ENCODE data around the gene CACNA1C. TPM values are rescaled to one million over a fixed set of nuclear protein-coding genes. Genes with fewer than 3 reads are reported as not detected.
"Not testable (repeated sequence)": the region's sequence is repeated elsewhere in the genome, so short reads cannot be mapped to it uniquely, and the experiment has no call there.

CACNA1C gene
- total RNA-seq, 1 experiment from 2014 or later = 0.57 TPM

- no peak for DNase-seq (ENCODE audit: low read depth)
These were observed 657.9 kb downstream of the CACNA1C start for GRCh38 chr12:2710701-2711100.

GRCh38 chr12:2719392-2719791 lies 666.6 kb downstream of the CACNA1C start:
- peak; percentile 5 for DNase-seq (ENCODE audit: low read depth)

DNA sequence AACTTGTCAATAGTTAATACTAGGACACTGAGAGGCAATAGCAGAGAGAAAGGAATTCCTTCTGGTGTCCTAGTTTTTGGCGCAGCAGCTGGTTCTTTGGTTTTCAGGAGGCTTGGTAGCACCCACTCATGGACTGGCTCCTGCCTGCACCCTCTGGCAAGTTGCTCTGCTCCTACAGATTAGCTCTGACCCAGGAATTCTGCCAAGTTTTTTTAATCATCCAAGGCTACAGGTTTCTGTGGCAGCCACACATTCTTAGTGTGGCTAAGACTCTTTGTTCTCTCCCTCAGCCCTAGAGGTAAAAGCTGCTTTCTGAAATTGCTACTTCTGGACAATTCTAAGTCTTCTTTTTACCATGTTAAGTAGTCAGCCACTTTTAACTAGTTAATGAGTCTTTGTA lies 670.0 kb downstream of the CACNA1C start:
- DNase-seq (ENCODE audit: low read depth) = no peak

DNA sequence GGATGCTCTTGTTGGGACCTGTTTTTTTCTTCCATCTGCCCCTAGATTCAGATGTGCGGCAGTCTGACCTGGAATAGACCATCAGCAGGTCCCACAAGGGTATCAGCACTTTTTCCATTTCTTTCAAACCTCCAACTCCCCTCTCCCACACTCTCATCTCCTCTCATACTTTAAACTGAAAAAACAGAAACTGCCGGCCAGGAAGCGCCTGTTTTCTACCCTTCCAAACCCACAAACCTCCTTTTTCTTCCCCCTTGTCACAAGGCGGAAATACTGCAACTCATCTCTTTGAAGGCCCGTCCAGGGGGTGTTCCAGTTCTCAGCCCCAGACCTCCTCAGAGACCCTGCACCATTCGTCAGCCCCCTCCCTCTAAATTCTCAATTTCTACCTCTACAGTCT lies 679.5 kb downstream of the CACNA1C start:
- no peak for DNase-seq (ENCODE audit: low read depth)

DNA sequence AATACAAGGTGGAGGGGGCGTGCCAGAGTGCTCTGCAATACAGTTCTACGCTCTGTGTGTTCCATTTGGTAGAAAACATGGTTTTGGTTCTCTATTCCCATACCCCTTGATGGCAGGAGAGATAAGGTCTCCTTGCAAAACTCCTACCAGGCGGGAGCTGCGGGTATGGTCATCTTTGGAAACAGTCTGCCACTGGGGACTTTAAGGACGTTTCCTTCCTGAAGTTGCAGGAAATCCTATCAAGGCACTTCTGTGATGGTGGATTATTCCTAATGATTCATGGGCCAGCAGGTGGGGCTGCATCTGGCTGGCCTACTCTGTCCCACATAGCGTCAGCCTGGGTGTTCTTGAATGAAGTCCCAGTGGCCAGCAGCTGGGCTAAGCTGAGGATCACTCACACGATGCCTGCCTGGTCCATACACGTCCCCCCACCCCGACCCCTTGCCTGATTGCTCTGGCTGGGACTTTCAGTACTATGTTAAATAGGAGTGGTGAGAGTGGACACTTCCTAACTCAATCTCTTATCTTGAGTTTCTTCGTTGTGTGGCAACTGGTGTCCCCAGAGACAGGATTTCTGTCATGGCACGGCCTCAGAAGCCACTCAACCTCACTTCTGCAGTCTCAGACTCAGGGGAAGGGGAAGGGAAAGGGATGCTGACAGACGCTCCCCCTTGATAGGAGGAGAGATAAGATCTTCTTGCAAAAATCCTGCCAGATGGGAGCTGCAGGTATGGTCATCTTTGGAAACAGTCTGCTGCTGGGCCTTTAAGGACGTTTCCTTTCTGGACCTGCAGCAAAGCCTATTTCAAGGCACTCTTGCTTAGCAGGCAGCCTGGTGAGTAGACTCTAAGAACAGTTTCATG lies 680.9 kb downstream of the CACNA1C start:
- peak; percentile 22 for DNase-seq (ENCODE audit: low read depth)

DNA sequence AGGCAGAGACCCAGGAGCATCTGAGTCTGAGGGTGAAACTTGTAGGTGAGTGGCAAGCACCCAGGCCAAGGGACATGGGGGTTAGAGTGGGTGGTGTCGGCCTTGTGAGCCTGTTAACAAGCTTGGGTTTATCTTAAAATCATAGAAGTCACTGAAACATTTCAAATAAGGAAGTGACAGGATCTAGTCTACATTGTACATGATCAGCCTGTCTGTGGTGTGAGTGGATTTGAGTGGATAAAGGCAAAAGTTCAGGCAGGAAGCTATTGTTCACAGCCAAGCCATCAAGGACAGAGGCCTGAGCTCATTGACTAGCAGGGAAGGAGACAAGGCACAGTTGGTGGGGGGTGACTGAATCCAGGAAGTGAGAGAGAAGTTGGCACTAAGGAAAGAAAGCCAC lies 682.6 kb downstream of the CACNA1C start:
- no peak for DNase-seq (ENCODE audit: low read depth)

GRCh38 chr12:2737656-2738241 lies 685.0 kb downstream of the CACNA1C start:
- DNase-seq (ENCODE audit: low read depth) = no peak

- DNase-seq (ENCODE audit: low read depth) = no peak
These were observed 686.3 kb downstream of the CACNA1C start for GRCh38 chr12:2739069-2739468.

DNA sequence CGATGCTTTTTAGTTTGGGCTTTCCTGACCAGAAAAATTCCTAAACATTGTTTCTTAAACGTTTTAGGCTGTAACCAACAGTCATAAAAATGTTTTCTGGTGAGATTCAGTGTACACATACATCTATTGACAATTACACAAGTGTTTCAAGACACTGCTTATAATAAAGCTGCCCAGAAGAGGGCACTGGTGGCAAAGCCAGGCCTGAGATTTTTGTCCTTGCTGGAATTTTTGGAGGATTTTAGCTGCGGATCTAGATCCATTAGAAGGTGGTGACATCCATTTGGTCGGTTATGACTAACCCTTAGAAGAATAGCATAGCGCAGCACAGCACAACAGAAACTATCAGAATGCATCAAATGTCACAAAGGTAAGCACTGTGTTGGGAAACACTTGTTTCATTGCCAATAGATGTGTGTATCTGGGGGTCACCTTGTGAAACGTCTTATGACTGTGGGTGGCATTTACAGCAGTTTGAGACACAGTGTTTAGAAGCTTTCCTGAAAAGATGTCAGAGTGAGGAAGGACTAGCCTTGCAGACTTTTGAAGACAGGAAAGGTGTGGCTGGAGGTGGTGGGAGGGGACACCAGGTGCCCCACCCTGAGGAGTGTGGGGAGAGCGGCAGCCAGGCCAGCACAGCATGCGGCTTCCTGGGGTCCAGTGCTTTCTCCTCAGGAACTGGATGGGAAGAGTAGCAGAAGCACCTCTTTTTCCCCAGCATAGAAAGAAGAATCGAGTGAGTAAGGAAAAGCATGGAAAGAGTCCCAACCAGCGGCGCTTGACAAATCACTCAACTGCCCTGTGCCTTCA lies 687.2 kb downstream of the CACNA1C start:
- peak; percentile 43 for DNase-seq (ENCODE audit: low read depth)

- not testable (repeated sequence) for DNase-seq (ENCODE audit: low read depth)
These were observed 689.2 kb downstream of the CACNA1C start for GRCh38 chr12:2742037-2742436.

DNA sequence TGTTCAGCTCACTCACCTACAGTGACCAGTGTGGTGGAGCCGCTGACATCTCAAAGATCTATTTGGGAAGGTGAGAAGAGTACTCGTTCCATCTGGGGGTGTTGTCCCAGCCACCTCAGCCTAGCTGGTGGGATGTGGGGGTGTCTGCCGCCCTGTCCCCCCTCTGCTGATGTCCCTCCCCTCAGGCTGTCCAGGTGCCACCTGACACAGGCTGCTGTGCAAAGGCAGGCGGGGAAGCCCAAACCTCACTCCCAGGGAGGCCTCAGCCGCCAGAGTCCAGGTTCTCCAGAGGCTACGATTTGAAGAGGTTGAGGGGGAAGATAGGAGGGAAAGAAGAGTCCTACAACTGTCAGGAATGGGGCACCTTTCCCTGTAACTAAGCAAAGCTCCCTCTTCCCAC lies 690.7 kb downstream of the CACNA1C start:
- DNase-seq (ENCODE audit: low read depth) = no peak

DNA sequence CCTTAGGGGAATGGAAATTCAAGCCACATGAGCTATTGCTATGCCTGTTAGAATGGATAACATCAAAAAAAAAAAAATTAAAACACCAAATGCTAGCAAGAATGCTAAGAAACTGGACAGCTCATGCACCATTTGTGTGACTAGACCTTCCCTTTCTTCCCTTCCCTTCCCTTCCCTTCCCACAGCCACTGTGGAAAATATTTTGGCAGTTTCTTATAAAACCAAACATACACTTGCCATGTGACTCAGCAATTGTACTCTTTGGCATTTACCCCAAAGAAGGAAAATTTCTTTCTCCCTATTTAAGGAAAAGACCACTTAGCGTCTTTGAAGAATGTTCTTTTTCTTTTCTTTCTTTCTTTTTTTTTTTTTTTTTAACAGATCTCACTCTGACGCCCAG lies 692.9 kb downstream of the CACNA1C start:
- DNase-seq (ENCODE audit: low read depth) = no peak

Other genes starting within 250 kb of the CACNA1C start
- gene LRTM2, start 232.4 kb upstream of the CACNA1C start, total RNA-seq (2014; rRNA removed) = not detected in 2 replicates
- not detected in 2 replicates for gene CACNA2D4, start 134.3 kb upstream of the CACNA1C start, total RNA-seq (2014; rRNA removed)
- gene DCP1B, start 48.5 kb upstream of the CACNA1C start, total RNA-seq (2014; rRNA removed) = 17.2 and 20.8 TPM in 2 replicates